ENCODE measurements around the gene TGFBR3.

- TF ChIP-seq CTCF (conservative IDR thresholded peaks at IDR 0.05; ENCODE audit: low read depth, low read length): no peak
- TF ChIP-seq RFX5 (IDR thresholded peaks at IDR 0.05; ENCODE audit: low read depth, low read length): no peak
- no peak for TF ChIP-seq ELK1 (IDR thresholded peaks at IDR 0.05; ENCODE audit: borderline replicate concordance, low read depth, low read length)
- TF ChIP-seq USF2 (IDR thresholded peaks at IDR 0.05; ENCODE audit: low read depth, low read length): no peak
- TF ChIP-seq POLR2A (IDR thresholded peaks at IDR 0.05; ENCODE audit: low read depth, low read length): no peak
- no peak for TF ChIP-seq MXI1 (IDR thresholded peaks at IDR 0.05; ENCODE audit: borderline replicate concordance, low read depth, low read length)
- TF ChIP-seq RAD21 (IDR thresholded peaks at IDR 0.05; ENCODE audit: low read length): no peak
- no peak for TF ChIP-seq RCOR1 (IDR thresholded peaks at IDR 0.05; ENCODE audit: insufficient replicate concordance, low read length)
- no peak for TF ChIP-seq FOS (IDR thresholded peaks at IDR 0.05; ENCODE audit: low read depth, low read length)
- TF ChIP-seq NFE2L2 (IDR thresholded peaks at IDR 0.05; ENCODE audit: low read depth, low read length): no peak
- TF ChIP-seq CEBPB (IDR thresholded peaks at IDR 0.05; ENCODE audit: low read depth, low read length): no peak
- no peak for TF ChIP-seq BHLHE40 (IDR thresholded peaks at IDR 0.05; ENCODE audit: low read depth, low read length)
- no peak for TF ChIP-seq MAFK (IDR thresholded peaks at IDR 0.05; ENCODE audit: low read depth, low read length)
Measured at GRCh38 chr1:91807921-91808620, 77.9 kb downstream of the TGFBR3 start.
